ENCODE data around the gene RAPGEF1.

DNA sequence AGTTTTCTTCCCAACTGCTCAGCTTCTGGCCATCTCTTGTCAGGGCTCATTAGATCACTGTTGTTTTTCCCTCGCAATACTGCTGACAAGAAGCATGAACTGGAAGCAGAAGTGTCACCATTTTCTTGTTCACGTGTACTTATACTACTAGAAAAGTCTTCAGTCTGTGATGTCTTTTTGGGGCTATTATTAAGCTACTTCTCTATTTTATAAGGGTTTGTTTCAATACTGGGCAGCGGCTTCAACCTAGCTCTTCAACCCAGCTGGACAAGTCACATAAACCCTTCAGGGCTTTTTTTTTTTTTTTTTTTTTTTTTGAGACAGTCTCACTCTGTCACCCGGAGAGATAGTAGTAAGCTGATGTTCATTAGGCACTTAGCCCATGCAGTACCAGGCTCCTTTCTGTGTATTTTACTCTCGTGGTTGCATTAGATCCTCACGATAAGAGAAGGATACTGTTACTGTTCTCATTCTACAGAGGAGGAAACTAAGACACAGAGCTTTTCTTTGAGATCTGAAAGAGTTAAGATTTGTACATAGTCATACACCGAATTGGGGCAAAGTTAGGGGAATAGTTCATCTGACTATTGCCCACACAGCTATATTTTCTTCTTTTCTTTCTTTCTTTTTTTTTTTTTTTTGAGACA is 20.5 kb downstream of the RAPGEF1 start:
- TF ChIP-seq, protein P1, sequence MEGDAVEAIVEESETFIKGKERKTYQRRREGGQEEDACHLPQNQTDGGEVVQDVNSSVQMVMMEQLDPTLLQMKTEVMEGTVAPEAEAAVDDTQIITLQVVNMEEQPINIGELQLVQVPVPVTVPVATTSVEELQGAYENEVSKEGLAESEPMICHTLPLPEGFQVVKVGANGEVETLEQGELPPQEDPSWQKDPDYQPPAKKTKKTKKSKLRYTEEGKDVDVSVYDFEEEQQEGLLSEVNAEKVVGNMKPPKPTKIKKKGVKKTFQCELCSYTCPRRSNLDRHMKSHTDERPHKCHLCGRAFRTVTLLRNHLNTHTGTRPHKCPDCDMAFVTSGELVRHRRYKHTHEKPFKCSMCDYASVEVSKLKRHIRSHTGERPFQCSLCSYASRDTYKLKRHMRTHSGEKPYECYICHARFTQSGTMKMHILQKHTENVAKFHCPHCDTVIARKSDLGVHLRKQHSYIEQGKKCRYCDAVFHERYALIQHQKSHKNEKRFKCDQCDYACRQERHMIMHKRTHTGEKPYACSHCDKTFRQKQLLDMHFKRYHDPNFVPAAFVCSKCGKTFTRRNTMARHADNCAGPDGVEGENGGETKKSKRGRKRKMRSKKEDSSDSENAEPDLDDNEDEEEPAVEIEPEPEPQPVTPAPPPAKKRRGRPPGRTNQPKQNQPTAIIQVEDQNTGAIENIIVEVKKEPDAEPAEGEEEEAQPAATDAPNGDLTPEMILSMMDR (conservative IDR thresholded peaks at IDR 0.05 in 1 of 2, IDR thresholded peaks at IDR 0.05 in 1 of 2; ENCODE audit: low read depth in 1 of 2, low read length in 2 of 2): no peak
- TF ChIP-seq EZH2 (IDR thresholded peaks at IDR 0.05; ENCODE audit: low read length, missing control alignments): no peak

Data from fibroblast of lung (primary cell).